GM12874 (cell line): Measurements from ENCODE around the gene SLC19A1.

ENCODE experiments used
- TF ChIP-seq, protein P1 (sequence below): IDR thresholded peaks from 2 replicates; pipeline ENCODE4 v1.5.1; 2011; ENCODE audit warnings: low read depth, mild to moderate bottlenecking, control low read depth, low read length, moderate library complexity; ENCODE audit not compliant: insufficient read depth

Gene SLC19A1

DNA sequence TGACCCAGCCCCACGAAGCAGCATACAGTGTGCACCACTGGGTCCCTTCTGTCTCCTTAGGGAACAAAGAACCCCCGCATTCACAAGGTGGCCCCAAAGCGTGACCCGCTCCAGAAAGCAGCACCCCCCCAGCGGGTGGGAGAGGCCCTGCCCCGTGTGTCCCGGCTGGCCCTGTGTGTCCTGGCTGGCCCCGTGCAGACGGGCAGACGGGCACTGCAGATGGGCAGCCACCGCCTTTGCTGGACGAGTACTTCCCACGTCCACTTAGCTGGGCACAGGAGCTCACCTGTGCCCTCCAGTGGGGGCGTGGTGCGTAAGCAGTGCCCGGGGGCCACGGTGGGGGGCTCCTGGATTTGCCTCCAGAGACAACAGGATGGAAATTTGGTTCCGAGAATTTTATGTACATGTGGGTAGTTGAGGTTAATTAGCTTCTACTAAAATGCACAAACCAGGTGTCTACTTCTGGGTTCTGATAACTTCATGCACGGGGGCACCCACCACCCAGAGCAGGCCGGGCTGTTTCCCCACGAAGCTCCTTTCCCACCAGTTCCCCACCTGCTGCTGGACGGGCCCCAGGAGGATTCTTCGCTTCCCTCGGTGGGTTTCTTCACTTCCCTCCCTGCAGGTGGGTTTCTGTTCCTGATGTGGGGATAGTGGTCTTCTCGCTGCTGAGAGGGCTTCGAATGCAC, 33.2 kb upstream of the SLC19A1 start:
- TF ChIP-seq, protein P1, sequence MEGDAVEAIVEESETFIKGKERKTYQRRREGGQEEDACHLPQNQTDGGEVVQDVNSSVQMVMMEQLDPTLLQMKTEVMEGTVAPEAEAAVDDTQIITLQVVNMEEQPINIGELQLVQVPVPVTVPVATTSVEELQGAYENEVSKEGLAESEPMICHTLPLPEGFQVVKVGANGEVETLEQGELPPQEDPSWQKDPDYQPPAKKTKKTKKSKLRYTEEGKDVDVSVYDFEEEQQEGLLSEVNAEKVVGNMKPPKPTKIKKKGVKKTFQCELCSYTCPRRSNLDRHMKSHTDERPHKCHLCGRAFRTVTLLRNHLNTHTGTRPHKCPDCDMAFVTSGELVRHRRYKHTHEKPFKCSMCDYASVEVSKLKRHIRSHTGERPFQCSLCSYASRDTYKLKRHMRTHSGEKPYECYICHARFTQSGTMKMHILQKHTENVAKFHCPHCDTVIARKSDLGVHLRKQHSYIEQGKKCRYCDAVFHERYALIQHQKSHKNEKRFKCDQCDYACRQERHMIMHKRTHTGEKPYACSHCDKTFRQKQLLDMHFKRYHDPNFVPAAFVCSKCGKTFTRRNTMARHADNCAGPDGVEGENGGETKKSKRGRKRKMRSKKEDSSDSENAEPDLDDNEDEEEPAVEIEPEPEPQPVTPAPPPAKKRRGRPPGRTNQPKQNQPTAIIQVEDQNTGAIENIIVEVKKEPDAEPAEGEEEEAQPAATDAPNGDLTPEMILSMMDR = no peak

DNA sequence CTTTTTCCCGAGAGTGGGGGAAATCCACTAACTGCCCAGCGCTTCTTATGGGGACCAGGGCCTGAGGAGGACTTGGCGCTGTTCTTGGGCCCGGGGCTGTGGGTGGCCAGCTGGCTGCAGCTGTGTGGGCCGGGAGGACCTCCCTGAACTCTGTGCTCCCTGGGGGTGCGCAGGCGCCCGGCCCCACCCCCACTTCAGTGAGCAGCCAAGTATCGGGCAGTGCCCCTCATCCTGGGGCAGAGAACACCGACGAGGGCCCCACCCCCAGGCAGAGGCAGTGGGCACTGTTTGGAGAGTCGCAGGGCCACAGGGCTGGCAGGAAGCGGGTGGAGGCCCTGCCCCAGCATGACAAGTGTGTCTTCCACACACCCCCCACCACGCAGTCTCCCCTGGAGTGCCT, 32.5 kb upstream of the SLC19A1 start:
- TF ChIP-seq, protein P1 = no peak

DNA sequence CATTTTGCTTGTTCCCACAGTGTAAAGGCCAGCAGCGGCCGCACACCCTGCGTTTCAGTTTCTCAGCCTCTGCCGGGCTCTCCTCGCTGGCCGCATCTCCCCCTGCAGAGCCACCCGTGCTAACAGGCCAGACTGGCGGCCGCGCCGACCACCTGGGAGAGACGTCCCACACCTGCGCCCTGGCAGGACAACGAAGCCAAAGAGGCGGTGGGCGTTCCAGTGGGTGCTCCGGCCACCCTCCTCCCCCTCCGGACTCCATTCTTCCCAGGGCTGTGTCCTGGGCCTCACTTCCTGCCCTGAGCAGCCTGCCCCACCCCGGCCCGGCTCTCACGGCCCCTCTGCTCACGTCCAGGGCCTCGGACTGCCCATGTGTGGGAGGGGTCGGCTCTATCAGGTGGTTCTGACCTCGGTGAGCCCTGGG, 31.9 kb upstream of the SLC19A1 start:
- TF ChIP-seq, protein P1 = no peak

DNA sequence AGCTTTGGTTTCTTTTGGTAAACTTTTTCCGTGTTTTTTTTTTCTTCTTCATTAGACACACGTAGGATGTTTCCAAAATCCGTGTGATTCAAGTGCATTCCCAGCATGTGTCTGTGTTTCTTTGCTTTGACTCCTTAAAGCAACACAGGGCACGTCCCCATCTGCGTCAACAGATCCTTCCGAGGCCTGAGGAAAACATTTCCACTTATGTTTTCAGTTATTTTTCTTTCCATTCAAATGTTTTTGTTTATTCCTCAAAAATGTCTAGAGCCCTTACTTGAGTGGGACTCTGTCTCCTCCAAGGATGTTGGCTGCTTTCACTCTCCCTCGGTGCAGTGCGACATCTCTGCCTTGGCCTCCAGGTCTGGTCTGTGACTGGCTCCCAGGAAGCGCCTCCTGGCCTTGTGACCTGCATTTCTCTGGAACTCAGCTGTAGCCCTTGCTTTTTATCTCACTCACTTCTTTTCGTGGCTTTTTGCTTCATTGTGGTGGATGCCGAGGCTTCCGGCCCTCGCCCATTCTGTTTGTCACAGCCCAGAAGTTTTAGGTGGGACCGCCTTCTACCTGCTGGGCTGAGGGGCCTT, 31.3 kb upstream of the SLC19A1 start:
- TF ChIP-seq, protein P1 = no peak

DNA sequence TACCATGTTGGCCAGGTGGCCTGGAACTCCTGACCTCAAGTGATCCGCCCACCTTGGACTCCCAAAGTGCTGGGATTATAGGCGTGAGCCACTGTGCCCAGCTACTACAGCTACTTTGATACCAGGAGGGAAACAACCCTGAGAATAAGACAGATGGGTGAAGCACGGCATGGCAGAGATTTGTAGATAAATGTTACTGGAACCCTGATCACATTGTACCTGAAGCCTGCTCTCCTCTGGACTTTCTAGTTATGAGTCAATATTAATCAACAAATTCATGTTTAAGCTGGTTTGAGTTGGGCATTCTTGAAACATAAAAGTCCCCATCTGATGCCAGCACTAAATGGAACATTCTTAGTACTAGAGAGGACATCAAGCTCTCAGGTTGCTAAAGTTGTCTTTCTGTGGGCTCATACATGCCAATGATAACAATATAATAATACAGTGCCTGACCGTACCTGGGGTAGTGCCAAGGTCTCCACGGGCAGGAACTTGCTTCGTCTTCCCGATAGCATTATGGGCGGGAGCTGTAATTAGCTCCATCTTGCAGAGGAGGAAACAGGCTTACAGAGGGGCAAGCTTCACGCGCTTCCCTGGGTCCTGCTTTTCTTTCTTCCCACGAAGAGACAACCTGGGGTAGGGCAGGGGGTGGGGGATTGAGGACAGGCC, 30.7 kb upstream of the SLC19A1 start:
- TF ChIP-seq, protein P1 = no peak

DNA sequence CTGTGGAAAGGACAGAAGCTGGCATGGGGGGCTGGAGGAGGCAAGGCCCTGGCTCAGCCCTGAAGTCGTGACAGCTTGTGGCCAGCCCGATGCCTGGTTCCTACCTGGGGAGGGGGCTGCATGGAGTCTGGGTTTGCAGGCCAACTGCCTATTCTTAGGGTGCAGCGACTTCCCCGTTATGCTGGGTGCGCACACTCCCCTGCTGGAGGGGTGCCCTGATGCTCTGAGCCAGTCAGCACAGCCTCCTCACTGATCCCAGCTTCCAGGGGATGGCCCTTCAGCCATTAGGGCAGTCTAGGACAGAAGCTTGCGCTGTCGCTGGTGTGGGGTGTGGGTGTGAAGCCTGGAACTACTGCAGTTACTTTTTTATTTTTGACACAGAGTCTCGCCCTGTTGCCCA, 30.0 kb upstream of the SLC19A1 start:
- TF ChIP-seq, protein P1 = no peak

DNA sequence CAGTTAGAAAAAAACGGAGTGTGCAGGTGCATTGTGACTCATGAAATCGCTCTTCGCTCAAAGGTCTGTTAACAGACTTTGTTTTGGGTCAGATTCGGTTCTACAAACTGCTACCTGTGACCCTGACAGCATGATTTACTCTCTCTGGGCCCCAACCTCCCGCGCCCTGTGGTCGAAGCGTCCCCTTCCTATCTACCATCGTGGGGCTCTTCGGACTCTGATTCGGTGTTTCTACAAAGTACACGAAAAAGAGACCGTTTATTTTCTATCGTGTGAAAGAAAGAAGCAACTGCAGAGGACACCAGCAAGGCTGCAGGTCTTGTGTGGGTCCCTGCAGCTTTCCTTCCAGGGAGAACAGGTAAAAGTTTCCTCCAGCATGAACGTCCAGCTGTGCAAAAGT, 29.4 kb upstream of the SLC19A1 start:
- TF ChIP-seq, protein P1 = no peak
